Measurements from ENCODE around the gene NCOA1.
"Not testable (repeated sequence)": the region's sequence is repeated elsewhere in the genome, so short reads cannot be mapped to it uniquely, and the experiment has no call there.

The NCOA1 gene

DNA sequence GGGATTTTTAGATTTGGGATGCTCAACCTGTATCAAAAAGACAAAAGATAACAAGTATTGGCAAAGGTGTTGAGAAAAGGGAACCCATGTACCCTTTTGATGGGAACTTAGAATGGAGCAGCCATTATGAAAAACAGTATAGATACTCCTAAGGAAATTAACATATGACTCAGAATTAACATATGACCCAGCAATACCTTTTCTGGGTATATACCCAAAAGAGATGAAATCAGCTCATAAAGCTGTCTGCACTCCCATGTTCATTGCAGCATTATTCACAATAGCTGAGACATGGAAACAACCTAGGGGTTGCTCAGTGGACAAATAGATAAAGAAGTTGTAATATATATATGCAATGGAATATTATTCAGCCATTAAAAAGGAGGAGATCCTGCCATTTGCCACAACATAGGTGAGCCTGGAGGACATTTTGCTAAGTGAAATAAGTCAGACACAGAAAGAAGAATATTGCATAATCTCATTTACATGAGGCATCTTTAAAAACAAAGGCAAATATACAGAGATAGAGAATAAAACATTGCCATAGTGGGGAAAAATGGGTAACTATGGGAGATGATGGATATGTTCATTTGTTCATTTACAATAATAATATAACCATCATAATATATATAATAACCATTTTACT, 160.1 kb downstream of the NCOA1 start:
- no peak for DNase-seq

DNA sequence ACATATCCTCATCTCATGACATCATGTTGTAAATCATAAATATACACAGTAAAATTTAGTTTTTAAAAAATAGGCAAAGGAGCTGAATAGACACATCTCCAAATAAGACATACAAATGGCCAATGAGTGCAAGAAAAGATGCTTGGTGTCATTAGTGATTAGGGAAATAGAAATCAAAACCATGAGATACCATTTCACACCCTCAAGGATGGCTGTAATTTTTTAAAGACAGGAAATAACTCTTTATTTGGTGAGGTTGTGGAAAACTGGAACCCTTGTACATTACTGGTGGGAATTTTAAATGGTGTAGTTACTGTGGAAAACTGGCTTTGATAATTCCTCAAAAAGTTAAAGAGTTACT, 160.6 kb downstream of the NCOA1 start:
- DNase-seq, result no peak

DNA sequence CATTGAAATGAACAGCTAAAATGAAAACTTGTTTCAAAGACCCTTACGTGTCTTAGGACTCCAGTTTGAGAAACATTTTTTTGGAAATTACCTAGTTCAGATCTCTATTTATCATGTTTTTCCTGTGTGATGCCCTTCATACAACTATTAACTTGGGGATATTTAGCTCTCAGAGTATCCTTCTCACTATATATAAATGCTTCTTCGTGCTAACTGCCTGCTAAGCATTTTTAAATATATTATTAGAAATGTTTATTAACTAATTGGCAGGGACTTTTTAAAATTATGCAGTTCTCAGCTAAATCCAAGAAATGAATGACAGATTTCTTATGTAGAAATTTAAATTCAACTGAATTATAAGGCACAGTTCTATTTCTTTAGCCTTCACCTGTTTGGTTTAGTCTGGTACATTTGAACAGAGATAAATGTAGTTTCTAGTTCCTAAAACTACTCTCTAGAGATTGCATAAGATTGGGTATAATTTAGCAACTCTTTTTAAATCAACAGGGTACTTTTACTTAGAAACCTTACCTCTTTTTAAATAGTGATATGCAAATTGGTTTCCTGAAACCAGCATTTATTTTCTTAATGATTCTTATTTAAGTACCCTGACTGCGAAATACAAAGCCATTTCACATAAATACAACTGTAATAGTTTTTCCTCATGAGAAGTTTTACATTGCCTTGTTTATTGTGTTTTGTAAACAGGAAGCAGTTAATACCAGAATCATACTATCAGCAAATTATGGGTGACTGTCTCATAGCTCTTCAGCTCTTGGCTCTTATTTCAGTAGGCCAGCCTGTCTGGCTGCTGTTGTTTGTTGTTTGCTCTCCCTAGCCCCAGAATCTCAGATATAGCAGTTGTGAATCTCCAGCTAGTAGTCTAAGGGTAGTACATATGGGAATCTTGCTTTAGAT, 161.5 kb downstream of the NCOA1 start:
- DNase-seq, result no peak

DNA sequence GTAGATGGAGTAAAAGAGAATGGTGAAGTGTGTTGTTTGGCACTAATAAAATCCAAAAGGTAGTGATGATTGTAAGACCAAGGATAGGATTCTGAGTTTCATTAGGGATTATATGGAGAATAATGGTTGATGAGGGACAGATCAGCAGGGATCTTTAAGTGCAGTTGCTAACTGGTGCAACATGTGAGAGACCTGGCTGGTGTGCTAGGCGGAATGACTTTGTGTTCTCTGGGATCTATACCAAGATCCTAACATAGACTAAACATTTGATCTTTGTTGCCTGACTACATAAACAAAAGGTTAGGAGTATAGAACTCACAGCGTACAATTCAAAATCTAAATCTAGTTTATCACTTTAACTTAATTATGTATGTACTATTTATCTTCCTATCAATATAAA, 166.8 kb downstream of the NCOA1 start:
- no peak for DNase-seq

DNA sequence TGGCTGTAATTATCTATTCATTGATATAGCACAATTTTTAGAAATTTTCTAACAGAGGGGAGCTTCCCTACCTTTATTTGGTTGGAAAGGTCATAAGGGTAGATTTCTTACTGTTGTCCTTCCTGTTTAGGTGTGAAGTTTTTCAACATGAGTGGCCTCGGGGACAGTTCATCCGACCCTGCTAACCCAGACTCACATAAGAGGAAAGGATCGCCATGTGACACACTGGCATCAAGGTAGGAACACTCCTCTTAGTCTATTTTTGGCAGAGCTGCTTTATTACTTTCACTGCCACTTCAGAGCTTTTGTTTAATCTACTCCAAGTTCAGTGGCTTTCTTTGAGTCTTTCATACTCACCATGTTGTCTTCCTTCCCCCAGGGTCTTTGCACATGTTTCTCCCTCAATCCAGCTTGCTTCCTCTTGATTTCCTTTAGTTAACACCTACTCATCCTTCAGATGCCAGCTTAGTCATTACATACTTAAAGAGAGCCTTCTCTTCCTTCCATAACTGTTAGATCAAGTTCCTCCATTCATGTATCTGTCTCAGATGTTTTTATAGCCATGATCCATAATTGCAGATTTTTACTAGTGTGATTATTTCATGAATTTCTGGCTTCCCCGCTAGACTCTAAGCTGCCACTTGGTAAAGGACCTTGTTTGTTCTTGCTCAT, 167.6 kb downstream of the NCOA1 start:
- no peak for DNase-seq

DNA sequence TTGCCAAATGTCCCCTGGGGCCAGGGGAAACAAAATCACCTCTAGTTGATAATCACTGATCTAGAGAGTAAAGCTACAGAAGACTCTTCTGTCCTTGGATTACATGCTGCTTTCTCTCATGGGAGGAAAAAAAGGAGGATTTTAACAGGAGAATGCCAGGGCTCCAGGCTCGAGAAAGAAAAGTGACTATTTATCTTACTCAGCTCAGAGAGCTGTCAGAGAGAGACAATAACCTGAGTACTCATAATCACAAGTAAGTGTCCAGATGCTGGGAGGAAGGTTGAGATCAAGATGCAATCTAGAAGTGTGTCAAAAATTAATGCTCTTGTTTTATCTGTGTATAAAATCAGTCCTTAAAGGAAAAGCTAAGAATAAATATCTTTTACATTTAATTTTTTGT, 168.8 kb downstream of the NCOA1 start:
- no peak for DNase-seq

DNA sequence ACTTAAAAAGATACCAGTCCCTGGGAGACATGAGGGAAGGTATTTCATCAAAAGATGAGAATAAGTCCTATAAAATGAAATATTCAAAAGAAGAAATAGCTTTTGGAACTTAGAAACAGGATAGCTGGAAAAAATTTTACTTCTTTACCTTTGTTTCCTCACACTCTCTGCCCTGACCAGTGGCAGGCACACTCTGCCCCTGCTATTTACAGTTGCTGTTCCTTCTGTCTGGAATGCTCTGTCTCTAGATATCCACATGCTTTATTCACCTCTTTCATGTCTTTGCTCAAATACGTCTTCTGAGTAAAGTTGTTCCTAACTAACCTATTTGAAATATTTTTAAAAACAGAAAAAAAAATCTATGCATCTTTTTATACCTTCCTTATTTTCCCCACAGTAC, 176.5 kb downstream of the NCOA1 start:
- no peak for DNase-seq

DNA sequence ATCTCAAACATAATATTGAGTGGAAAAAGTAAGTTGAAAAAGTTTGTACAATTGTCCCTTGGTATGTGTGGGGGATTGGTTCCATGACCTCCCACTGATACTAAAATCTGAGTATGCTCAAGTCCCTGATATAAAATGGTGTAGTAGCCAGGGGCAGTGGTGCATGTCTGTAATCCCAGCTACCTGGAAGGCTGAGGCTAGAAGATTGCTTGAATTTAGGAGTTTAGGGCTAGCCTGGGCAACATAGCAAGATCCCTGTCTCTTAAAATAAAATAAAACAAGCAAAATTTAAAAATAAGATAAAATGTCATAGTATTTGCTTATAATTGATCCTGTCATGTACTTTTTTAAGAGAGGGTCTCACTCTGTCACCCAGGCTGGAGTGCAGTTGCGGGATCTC, 180.2 kb downstream of the NCOA1 start:
- DNase-seq, result no peak

DNA sequence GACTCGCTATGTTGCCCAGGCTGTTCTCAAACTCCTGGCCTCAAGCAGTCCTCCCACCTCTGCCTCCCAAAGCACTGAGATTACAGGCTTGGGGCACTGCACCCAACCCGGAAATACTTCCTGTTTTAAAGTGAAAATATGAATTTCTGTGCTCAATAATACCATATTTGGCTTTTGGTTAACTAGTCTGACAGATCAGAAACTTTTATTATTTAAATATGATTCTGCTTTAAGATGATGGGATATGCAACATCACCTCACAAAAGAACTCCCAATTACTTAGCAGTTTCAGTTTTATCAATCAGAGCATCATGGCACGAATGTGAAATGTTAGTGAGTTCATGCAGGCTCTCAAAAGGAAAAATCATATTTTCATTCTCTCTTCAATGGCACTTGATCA, 181.5 kb downstream of the NCOA1 start:
- DNase-seq, result no peak

DNA sequence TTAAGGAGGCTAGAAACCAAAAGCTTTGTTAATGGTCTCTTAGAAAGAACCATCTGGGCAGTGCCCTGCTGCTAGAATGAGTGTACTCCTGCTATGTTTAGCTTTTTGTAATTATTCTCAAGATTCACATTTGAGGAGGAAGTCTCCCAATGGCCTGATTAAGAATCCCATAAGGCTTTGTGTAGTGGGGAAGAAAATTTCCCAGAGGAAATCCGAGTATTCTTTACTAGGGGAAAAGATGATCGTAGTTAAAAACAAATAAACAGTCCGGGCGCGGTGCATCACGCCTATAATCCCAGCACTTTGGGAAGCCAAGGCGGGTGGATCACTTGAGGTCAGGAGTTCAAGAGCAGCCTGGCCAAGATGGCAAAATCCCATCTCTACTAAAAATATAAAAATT, 184.3 kb downstream of the NCOA1 start:
- no peak for DNase-seq

DNA sequence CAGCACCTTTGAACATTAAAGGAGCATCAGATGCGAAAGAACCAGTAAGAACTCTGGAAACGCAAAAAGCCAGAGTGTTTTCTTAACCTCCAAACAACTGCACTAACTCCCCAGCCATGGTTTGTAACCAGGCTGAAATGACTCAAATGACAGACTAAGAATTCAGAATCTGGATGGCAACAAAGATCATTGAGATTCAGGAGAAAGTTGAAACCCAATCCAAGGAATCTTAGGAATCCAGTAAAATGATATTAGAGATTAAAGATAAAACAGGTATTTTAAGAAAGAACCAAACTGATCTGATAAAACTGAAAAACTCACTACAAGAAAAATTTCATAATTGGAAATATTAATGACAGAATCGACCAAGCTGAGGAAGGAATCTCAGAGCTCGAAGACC, 185.4 kb downstream of the NCOA1 start:
- no peak for DNase-seq

DNA sequence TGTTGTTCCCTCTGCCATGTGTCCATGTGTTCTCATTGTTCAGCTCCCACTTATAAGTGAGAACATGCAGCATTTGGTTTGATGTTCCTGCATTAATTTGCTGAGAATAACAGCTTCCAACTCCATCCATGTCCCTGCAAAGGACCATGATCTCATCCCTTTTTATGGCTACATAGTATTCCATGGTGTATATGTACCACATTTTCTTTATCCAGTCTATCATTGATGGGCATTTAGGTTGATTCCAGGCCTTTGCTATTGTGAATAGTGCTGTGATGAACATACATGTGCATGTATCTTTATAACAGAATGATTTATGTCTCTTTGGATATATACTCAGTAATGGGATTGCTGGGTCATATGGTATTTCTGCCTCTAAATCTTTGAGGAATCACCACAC, 187.0 kb downstream of the NCOA1 start:
- DNase-seq, result not testable (repeated sequence)

DNA sequence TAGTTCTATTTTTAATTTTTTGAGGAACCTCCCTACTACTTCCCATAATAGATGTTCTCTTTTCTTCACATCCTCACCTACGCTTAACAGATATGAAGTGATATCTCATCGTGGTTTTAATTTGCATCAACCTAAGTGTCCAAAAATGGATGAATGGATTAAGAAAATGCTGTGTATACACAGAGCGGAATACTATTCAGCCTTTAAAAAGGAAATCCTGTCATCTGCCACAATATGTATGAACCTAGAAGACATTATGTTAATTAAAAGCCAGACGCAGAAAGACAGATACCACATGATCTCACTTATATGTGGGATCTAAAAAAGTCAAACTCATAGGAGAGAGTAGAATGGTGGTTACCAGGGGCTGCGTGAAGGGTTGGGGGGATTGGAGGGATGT, 189.1 kb downstream of the NCOA1 start:
- no peak for DNase-seq

DNA sequence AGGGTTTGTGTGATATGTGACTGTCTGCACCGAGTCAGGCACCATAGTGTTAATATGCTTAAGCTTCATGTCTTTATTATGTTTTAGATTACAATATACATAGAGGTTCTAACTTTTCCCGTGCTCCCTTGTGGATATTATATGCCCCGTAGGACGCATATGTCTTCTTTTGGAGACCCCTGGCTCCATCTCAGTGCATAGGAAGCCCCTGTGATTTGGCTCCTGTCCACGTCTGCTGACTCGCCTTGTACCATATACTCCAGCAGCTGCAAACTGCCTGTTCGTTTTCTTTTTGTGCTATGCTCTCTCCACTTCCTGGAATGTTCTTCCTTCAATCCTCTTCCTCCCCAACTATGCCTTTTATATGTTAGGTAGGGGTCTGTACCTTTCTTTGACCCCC, 191.2 kb downstream of the NCOA1 start:
- DNase-seq, result no peak

DNA sequence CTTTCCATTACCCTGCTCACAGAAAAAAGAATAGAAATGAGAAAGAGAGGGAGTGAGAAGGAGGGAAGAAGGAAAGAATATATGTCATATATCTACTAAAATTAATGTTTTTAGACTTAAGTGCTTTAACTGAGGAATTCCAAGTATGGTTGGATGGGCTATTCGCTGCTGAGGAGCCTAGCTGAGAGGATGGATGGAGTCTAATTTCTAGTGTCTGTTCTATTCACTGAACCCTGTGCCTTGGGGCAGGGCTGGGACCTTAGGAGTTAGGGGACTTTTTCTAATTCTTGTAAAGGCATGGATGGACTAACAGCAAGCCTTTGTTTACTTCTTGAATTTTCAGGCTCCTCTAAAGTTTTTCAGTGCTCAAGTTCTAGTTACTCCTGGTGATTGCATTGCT, 192.4 kb downstream of the NCOA1 start:
- no peak for DNase-seq

DNA sequence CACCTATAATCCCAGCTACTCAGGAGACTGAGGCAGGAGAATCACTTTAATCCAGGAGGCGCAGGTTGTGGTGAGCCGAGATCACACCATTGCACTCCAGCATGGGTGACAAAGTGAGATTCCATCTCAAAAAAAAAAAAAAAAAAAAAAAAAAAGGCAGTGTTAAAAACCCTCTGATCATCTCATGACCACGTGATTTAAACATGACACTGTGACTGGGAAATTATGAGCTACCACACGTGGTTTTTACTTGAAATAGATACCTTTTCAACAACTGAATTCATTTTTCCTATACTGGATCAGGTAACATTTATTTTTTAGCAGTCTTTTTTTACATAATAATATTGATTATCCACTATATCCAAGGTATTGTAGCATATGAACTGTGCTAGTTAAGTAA, 199.5 kb downstream of the NCOA1 start:
- no peak for DNase-seq

DNA sequence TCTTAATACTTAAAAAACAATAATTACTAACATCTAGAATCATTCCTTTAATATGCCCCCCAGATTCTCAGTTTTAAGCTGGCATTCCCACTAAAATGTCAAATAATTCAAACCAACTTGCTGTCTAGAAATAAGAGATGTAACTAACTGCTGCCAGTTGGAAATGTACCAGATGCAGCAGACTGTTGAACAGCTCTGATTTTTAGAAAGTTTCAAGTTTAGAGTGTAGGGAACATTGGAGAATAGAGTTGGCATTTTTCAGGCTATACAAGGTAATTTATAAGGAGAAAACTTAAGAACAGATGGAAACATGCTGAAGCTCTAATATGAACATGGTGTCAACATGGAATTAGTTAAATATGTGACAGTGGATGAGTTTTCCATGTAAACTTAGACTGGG, 200.8 kb downstream of the NCOA1 start:
- no peak for DNase-seq

DNA sequence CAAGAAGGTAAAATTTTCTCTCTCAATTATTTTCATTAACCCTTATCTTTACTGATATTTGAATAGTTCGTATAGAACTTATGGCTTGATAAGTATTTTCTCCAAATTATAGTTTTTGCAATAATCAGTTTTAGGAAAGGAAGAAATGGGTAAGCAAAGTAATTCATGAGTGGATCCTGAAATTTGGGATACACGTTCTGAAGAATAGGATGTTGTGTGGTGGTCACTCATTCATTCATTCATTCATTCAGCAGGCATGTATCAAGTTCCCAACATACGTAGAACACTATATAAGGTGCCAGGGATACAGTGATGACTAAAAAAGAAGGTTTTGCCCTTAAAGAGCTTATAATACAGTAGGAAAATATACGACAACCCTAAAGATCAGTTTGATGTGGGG, 206.7 kb downstream of the NCOA1 start:
- no peak for DNase-seq

DNA sequence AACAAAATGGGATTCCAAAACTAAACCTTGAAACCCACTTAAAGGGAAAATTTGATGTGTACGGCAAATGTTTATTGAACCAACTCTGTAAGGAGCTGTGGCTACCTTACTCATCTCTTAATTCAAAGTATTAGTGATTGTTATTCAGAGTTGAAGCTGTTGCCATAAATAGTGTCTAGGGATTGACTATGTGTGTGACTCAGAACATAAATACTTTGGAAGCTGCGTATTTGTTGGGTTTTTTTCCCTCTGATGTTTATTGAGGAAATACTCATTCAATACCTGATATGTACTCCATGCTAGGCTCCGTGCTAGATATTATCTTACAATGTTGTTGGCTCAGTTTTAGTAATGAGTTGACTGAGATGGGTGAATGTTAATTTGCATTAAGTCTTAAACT, 211.7 kb downstream of the NCOA1 start:
- DNase-seq, result no peak

DNA sequence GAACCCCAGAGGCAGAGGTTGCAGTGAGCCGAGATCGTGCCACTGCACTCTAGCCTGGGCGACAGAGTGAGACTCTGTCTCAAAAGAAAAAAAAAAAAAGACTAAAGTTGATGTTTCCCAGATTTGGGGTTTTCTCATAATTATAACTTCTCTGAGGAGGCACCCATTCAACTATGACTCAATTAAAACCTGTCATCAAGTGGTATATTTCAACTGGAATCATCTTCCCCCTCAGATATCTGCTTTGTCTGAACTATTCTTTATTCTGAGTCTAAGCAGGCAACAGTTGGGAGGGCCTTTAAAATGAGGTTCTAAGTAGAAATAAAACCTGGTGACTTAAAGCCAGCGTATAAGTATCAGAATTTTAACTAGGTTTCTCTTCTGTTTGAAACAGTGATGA, 213.6 kb downstream of the NCOA1 start:
- no peak for DNase-seq

DNA sequence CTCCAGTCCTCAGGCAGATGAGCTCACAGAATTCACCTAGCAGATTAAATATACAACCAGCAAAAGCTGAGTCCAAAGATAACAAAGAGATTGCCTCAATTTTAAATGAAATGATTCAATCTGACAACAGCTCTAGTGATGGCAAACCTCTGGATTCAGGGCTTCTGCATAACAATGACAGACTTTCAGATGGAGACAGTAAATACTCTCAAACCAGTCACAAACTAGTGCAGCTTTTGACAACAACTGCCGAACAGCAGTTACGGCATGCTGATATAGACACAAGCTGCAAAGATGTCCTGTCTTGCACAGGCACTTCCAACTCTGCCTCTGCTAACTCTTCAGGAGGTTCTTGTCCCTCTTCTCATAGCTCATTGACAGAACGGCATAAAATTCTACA, 216.1 kb downstream of the NCOA1 start:
- DNase-seq, result no peak

DNA sequence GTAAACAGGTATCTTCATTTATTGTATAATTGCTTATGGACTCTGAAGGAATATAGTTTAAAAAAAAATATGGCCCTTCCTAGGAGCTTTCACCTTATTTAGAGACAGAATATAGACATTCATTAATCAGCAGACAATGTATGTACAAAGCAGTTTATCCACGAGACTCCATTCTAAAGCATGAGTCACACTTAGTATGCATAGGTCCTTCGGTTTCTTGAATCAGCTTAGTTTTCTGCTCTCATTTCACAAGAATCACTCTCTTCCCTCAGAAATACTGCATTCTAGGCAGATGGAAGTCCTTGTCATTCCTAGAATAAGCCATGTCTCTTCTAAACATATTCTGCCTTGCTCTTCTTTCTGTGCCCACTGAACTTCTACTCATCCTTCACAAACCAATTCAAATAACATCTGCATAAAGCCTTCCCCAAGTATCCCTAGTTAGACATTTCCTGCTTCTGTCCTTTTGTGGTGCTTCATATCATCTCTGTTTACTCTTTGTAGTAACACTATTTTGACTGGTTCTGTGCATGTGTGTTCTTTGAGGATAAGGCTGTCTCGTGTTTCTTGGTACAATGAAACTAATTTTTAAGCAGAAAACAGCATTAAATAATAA, 217.6 kb downstream of the NCOA1 start:
- DNase-seq, result no peak

DNA sequence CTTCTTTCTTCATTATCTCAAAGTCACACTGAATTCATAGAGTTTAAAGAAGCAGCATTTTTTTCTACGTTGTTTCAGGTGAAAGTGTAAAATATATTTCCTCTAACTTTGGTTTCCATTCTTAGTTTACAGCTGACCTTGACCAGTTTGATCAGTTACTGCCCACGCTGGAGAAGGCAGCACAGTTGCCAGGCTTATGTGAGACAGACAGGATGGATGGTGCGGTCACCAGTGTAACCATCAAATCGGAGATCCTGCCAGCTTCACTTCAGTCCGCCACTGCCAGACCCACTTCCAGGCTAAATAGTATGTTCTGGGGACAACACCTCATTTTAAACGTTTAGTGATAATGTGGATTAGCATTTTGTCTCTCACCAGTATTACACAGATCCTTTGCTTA, 219.8 kb downstream of the NCOA1 start:
- DNase-seq, result no peak

DNA sequence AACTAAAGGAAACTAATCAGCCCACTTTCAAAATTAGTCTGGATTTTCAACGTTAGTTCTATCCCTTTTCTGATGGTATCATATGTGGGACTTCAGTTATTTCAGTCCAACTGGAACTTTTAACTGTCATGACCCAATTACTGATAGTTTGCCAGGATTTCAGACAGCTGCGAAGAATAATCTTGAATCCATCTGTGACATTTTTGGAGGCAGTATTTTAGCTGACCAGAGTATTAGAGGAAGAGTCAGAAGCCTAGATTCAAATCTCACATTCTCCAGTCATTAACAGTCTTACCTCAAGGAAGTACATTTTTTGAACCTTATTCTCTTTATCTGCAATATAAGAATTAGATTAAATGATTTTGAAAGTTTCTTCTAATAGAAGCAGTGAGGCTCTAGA, 220.8 kb downstream of the NCOA1 start:
- no peak for DNase-seq

Data from GDM1 (cell line).